ENCODE measurements around the gene METRN.
A peak's percentile ranks its signal among the peaks of the same experiment; 100 is the strongest.

Gene METRN

DNA sequence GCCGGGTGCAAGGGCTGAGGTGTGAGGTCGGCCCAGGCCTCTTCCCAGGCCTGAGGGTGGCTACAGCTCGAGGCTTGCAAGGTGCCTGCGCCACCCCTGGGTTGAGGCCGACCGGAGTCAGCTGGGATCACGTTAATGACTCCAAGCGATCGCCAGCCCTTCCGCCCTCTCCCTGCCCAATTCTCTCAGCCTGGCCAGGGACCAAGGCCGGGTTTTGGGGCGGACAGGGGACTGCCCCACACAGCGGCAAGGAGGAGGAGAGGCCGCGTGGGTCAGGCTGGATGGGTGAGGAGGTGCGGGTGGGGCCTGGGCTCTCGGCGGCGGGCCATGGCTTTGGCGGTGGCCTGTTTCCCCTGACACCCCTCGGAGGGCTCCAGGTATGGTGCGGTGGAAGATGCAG lies 21.6 kb upstream of the METRN start:
- DNase-seq: no peak

DNA sequence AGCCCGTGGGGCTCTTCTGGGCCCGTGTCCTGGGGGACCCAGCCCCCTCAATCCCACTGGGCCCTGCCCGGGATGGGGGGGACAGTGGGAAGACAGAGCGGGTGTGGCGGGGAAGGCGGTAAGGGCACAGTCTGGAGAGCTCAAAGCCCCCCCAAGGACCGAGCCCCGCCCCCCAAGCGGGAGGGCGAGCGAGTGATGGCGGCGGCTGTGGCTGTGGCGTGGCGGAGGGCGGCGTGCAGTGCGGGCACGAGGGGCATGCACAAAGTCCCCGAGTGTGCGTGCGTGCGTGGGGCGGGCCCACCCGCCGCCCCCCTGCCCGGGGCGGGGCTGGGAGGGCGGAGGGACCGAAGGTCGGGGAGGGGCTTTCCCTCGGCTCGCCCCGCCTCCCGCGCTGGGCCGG lies 21.2 kb upstream of the METRN start:
- DNase-seq: peak; percentile 31

DNA sequence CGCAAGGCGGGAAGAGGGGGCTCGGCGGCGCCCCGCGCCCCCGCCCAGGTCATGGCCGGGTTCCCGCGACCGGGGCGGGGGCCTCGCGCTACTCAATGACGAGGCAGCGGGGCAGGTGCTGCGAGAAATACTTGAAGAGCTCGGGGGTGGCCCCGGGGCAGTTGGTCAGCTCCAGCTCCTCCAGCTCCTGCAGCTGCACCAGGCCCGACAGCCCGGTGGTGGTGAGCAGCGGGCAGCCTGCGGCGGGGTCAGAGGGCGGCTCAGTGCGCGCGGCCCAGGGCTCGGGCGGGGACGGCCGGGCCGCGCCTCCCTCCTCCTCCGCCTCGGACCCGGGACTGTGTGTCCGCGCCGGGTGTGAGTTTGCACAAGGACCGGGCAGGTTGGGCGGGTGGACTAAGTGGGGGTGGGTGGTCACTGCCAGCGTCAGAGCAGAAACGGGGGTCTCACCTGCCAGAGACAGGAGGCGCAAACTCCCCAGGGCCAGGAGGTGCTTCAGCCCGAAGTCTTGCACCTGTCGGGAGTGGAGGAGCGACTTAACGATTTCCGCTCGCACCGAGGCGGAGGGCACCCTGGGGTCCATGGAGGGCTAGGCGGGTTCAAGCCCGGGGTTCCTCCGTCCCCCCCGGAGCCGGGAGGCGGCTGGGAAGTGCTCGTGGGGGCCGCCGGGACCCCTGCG lies 20.6 kb upstream of the METRN start:
- DNase-seq: no peak

DNA sequence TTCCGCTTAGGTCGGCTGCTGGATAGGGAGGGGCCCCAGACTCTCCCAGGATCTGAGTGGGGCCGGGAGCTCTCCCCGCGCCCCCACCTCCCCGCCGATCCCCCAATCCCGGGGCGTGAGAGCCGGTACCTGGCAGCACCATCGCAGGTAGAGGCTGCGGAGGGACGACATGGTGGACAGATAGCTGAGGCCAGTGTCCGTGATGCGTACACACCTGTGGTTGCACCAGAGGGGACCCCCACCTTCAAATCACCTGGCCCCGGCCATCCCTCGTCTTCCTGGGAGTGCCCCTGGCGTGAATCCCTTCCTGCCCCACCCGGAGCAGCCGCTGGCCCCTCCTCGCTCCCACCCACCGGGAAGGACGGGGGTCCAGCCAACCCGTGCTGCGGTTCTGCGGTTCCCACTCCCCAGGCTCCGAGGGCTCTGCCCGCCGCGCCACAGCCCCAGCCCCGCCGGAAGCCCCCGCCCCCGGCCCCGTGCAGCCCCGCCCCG lies 20.0 kb upstream of the METRN start:
- DNase-seq: no peak

DNA sequence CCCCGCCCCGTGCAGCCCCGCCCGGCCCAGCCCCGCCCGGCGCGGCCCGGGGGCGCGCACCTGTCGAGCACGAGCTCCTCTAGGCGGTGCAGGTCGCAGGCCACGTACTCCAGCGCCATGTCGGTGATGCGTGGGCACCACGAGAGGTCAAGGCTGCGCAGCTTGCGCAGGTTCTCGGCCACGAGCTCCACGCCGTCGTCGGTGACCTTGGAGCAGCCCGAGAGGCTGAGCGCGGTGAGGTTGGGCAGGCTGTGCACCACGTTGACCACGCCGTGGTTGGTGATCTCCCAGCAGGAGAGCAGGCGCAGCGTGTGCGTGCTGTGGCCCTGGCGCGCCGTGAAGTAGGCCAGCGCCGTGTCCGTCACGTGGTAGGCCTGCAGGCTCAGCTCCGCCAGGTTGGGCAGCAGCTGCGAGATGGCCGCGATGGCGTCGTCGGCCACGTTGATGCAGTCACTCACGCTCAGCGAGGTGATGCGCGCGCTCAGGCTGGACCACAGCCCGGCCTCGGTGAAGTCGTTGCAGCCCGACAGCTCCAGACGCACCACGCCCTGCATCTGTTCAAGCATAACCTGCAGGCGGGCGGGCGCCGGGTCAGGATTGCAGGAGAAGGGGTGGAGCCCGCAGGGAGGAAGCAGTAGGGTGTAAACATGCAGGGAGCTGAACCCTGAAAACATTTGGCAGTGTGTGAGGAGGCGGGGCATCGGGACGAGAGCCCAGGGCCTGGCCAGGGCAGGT lies 19.4 kb upstream of the METRN start:
- peak; percentile 50 for DNase-seq

DNA sequence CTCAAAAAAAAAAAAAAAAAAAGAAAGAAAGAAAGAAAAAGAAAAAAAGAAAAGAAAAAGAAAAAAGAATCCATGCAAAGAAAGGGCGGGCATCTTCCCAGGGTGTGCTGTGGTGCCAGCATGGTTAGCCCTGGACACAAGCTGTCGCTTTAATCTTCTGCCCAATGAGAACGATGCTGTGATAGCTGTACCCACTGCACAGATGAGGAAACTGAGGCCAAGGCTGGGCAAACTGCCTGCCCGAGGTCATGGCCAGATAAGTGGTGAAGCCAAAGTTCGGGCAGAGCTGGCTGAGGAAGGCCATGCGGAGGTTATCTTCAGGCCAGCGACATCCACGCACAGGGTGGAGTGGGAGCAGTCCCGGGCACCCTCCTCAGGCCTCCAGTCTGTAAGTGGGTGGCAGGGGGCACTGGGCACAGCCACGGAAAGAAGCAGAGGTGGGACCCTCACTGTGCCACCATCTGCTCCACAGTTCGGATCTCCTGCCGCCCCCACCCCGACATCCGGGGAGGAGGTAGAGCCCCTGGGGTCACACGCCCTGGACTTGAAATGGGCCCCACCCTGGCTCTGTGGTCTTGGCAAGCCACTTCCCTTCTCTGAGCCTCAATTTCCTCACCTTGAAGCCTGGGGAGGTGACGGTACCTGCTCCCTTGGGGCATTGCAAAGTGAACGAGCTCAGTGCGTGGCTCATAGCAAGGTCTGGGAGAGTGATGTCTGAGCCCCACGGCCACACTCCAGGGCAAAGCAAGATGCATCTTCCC lies 15.8 kb upstream of the METRN start:
- no peak for DNase-seq

DNA sequence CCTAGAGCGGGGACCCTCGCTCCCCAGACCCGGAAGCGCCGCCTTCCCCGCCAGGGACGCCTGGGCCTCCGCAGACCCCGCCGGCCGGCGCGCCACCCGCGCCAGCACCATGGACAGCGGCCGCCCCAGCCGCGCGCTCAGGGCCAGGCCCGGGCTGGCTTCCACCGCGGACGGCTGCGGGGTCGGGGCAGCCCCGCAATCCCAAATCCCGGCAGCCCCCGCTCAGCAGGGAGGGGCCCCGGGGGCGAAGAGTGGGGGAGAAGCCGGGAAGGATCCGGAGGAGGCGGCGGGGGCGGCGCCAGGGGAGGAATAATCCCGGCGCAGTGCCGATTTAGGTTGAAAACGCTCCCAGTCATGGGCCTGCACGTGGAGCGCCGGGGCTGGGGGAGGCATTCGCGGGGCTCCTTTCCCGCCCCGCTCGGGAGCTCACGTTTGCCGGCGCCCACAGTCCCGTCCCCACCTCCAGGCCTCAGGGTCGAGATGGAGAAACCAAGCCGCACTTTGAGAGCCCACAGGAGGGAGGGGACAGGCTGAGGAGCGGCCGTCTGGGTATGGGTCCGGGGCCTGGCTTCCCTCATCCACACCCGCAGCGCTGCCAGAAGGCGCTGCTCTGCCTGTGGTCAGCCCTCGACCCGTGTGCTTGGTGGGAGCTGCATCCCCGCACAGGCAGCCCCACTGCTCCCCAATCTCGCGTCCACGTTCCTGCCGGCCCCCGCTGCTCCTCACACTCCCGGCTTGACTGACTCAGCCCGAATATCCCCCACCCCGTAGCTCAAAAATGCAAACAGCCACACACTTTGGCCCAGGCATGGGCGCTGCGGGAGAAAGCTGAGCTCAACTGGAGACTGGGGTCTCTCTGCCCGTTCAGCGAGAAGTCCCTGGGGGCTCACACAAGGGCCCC lies 14.0 kb upstream of the METRN start:
- DNase-seq: peak; percentile 12

DNA sequence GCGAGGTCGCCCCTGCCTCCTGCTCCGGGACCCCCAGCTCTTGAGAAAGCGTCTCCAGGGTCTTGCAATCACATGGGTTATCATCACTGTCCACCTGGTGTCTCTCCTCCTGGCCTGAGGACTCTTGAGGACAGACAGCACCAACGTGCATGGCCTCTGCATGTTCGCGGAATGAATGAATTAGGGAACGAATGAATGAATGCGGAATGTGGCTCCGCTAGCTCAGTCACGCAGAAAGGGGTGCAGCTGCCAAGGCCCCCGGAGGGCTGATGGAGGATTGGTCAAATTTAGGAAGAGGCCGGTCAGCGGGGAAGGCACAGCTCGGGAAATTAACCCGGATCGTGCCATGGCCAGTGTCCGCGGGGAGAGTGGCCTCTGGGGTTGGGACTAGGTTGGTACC lies 12.6 kb upstream of the METRN start:
- DNase-seq: no peak

DNA sequence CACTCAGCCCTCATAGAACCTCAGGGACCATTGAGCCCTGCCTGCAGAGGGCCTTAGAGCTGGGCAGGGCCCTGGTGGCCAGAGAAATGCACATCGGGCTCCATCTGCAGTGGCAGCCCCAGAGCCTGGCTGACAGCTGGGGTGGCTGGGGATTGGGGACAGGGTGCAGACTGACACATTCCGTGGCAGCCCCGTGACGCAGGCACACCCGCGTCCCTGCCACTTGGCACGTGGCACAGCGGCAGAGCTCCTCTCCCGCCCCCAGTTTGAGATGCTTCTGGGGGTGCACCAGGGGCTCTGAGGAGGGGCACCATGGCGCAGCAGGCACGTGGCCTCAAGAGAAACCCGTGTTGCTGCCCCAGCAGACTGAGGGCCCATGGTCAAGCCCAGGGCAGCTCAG lies 11.5 kb upstream of the METRN start:
- no peak for DNase-seq

DNA sequence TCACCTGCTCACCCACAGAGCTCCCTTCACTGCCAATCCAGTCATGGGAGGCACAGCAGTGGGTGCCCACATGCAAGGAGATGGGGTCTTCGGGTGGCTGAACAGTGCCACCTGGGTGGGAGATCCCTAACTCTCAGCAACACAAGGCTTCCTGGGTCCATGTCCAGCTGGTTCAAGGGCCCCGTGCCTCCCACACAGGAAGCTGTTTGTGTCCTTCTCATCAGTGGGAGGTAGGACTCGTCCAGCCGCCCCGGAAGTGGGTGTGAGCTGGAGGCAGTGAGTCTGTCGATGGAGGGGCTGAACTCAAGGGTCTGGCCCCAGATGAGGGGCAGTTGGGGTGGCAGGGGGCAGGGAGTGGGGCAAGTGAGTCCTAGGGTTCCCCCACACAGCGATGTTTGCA lies 10.9 kb upstream of the METRN start:
- no peak for DNase-seq

DNA sequence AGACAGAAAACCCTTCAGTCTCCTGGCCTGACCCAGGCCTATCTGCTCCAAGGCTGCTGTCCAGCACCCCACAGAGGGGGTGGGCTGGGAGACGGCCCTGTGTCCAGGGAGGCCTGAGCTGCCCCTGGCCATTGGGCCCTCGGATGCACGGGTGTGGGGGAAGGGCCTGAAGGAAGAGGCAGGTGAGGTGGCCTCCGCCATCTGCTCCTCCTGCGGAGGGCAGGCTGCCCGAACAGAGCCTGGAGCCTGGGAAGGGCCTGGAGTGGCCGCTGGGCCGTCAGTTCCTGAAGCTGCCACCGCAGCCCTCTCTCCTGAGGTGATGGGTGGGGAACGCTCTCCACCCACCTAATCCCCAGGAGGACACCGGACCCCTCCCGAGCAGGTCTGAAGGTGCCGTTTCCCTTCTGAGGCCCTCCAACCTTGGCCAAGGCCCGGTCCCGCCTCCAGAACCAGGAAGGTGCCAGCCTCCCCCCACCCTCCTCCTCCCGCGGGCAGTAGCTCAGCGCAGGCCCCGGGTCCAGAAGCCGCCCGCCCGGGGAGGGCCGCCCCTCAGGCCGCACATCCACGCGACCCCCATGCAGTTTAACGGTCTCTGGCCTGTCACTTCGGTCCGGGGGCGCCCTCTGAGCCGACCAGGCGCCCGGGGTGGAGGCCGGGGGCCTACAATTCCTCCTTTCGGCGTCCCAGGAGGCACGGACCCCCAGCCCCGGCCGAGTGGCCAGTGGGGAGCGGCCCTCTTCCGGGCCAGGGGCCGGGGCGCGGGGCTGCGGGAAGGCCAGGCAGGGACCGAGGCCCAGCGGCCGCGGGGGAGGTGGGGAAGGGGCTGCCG lies 10.2 kb upstream of the METRN start:
- DNase-seq: no peak

DNA sequence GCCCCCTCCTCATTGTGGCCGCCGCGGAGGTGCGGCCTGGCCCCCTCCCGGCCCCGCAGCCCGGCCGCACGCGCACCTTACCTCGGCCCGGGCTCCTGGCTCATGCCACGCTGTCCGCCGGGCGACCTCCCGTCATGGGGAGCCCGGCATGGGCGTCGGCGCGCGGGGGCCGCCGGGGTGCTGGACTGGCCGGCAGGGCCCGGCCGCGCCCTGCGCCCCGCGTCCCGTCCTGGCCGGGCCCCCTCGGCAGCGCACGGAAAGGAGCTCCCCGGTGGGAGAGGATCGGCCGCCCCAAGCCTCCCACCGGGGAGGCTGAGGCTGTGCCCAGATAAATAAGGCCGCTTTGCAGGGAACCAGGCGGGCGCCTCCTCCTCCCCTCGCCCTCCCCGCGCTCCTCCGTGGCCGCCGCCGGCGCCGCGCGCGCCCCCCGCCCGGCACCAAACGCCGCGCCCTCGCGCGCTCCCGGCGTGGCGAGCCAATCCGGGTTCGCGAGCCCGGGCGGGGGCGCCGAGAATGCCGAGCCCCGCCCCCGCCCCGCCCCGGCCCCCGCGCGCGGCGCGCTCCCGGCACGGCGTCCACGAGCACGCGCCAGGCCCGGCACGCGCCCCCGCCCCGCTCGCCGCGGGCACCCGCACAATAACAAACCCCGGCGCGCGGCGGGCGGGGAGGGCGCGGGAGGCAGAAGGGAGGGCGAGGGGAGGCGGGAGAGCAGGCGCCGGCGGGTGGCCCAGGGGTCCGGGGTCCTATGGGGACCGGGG lies 9.3 kb upstream of the METRN start, which contains the start of gene FBXL16:
TSS of gene FBXL16 (minus strand) at position 371 of the 758 bp plus-strand sequence. CDS start 8,396 bp downstream, outside the sequence.
- DNase-seq: no peak

DNA sequence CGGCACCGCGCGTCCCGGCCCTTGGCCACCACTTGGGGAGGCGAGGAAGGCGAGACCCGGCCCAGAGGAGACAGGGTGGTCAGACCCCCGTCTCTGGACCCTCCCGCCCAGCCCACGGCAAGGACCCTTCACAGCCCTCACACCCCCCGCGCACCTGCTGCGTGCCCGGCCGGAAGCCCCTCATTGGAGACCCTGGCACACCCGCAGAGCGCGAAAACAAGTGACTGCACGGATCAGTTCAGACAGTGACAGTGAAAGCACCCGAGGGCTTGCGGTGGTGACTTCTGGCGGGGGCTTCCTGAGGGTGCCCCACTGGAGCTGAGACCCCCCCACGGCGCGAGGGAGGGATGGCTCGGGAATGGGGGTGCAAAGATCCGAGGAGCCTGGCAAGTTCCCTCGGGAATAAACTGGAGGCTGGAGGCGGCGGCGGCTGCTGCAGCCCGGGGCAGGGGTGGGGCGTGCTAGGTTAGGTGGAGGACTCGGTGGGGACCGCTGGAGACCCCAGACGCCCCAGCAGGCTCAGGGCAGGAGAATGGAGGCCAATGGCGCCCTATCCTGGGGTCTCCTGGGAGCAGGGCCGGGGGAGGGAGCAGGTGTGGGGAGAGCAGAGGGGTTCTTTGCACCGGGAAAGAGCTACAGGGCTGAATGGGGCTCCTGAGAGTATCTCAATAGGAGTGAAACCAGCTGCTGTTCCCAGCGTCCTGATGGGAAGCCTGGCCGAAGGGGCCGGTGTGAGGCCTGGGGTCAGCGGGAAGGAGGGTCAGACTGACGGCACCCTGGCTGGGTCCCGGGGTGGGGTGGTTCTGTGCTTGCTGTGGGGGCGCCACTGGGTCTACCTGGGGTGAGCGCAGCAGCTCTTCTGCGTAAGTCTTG lies 8.5 kb upstream of the METRN start:
- no peak for DNase-seq

DNA sequence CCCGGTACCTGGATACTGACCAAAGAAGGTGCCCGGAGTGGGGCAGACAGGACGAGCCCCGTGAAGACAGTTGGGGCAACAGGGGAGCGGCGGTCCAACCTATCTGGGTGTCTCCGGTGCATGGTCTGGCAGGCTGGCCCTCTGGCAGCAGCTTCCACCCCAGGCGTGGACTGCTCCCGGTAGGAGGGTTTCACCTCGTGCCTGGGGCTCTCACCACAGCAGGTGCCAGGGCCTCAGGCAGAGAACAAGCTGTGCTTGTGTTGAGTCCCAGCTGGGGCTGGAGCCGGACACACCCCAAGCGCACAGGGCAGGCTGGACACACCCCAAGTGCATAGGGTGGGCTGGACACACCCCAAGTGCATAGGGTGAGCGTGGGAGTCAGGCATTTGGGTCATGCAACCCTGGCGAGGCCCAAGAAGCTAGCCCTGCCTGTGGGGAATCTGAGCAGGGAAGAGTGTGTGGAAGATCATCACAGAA lies 7.8 kb upstream of the METRN start:
- no peak for DNase-seq

DNA sequence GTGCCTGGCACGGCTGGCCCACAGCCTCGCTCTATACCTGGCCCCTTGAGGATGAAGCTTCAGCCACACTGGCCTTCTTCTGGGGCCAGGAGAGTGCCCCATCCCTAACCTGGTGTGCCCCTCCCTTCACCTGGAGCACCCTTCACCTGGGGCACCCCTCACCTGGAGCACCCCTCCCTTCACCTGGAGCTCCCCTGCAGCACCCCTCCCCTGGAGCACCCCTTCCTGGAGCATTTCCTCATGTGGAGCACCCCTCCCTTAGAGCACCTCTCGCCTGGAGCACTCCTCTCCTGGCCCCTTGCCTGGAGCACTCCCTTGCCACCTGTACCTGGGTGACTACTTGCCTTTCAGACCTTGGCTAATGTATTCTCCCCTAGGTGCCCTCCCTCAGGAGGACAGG lies 6.9 kb upstream of the METRN start:
- no peak for DNase-seq

DNA sequence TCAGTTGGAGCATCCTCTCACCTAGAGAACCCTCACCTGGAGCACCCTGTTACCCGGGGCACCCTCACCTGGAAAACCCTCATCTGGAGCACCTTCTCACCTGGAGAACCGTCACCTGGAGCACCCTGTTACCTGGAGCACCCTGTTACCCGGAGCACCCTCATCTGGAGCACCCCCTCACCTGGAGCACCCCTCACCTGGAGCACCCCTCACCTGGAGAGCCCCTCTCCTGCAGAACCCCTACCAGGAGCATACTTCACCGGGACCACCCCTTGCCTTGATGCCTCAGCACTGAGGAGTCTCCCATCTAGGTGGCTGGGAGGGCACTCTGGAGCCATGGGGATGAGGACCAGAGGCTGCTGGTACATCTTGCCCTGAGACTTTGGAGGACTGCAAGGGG lies 6.0 kb upstream of the METRN start:
- no peak for DNase-seq

DNA sequence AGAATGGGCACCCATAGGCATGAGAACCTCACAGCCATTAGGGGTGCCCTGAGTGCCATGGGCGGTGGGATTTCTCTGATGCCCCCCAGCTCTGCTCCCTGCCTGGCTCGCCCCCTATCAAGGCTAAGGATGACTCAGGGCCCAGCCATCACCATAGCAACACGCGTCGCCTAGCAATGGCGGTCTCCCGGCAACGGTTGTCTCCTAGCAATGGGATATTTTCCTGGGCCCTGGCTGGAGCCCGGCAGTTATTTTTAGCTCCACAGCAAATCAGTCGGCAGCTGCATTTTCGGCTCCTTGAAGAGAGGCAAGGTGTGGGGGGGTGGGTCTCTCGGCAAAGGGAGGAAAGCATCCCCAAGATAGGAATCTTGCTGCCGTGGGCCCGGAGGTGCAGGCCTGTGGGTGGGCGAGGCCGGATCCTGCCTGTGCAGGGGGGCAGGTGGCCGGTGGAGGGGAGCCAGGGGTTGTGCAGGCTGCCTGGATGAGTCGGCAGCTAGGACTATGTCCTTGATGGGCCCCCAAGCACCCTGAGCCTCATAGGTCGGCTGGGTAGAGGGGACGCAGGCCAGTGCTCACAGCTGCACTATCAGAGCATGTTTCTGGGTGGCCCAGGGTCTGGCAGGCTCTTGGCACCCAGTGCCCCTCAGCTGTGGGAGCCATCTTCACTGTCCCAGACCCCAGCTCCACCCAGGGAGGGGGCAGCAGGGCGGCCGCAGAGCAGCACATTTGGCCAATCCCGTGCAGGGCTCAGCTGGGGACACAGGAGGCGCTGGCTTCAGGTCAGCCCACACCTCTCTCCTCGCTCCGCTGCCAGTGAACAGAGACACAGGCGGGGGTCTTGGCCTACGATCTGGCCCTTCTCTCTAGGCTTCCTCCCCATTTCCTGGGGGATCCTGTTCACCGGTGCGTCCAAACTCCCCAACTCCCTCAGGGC lies 5.1 kb upstream of the METRN start:
- DNase-seq: no peak

DNA sequence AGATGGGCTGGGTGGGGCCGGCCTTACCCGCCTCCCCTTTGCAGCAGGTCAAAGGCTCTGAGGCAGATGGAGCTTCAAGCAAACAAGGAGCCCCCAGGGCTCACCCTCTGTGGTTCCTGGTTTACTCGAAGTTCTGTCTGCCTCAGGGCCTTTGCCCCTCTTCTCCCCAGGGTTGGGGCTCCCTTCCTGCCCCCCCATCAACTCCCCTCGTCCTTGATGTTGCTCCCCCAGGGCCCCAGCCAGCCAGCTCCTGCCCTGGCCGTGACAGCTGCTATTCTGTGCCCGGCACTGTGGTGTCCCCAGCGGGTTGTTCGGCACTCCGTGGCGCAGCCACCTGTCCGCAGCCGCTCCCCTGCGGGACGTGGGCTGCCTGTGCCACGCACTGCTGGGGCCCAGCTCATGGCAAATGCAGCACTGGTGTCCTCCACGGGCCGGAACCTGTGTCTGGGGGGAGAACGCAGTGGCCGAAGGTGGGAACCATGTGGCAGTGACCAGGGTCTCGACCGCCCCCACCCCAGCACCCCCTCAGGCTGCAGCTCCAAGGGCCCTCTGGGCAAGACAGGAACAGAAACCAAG lies 4.3 kb upstream of the METRN start:
- no peak for DNase-seq

Measured in CD4-positive, alpha-beta T cell treated with Interferon gamma for 1 hour (primary cell).